Activated CD8-positive, alpha-beta memory T cell treated with anti-CD3 and anti-CD28 coated beads, Interleukin-2, amount 50 U/mL, for 1 hour (primary cell): Measurements from ENCODE around the gene KCNJ18.
"Not testable (repeated sequence)": the region's sequence is repeated elsewhere in the genome, so short reads cannot be mapped to it uniquely, and the experiment has no call there.

Source experiments
- DNase-seq: peaks from one replicate; pipeline ENCODE4 v3.0.0-alpha.2; 2020; ENCODE audit errors: extremely low read depth

Gene KCNJ18

DNA sequence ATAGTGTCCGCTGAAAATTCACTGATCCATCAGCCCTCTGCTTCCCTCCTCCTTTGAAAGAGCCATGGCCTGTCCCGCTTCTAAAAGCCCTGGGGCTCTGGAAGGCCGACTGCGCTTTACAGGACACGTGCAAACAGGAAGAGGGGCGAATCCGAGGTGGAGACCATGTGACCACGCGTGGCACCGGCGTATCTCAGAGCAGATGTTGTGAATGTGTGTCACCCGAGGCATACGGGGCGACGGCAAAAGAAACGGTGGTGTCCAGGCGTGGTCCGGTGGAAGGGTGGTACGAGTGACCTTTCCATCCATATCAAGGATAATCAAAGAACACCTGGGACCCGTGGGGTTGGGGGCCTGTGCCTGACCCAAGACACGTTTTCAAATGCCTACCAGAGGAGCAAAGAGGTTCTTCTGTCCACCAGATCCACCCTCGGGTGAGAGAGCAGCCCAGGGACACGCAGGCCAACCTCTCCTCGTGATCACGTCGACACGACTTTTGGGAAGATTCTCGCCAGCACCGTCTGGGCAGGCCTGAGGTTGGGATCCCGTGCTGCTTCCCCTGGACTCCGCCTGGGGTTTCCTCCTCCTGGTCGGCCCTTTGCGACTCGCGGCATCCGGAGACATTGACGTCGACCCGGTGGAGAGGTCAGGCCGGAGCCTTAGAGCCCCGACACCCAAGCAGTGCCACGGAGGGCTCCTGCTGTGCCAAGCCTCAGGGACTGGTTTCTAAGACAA, 7.1 kb upstream of the KCNJ18 start:
- DNase-seq, result not testable (repeated sequence)

GRCh38 chr17:21686165-21687015, 5.9 kb upstream of the KCNJ18 start:
- DNase-seq, result no peak

- no peak for DNase-seq
These were observed 5.0 kb upstream of the KCNJ18 start for GRCh38 chr17:21687136-21687953.

DNA sequence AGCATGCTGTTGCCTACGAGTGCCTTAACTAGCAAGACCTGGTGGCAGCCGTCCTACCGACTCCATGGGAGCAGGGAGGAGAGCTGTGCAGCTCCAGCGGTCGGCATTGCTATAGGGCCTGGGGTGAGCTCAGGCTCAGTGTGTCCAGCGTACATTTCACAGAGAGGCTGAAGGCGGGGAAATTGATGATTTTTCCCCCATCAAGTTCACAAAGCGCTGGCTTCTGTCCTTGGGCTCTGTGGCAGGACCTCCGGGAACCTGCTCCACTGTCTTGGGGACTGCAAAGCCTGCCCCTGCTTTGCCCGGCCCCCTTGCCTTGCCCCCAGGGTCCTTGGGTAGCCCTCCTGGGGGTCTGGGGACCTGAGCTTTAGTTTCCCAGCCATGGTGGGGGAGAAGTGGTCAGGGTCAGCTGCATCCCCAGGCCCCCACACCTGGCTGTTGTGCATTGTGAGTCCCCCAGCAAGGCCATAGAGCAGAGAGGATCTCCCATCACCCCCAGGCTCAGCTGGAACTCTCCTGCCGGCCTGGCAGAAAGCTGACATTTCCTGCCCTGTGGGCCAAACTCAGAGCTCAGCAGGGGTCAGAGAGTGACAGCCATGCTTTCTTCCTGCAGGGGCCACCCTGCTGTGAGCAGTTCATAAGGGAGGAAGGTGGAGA, 3.9 kb upstream of the KCNJ18 start:
- DNase-seq, result no peak

DNA sequence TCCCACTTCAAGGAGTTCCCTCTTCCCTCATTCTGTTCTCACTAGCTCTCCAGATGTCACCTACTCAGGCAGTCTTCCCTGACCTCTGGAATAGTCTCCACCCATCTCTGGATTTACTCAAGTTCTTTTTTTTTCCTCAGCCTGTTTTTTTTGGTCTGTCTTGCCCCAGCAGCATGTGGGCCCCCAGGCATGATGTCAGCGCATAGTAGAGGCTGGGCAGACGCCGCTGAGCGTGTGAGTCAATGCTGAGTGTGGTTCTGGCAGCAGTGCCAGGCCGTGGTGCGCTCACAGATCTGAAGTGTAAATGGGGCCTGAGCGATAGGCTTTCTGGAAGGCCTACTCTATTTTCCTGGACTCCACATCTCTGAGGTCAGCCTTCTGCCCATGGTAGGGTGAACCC, 2.7 kb upstream of the KCNJ18 start:
- no peak for DNase-seq

GRCh38 chr17:21690811-21691210, 1.5 kb upstream of the KCNJ18 start:
- not testable (repeated sequence) for DNase-seq

DNA sequence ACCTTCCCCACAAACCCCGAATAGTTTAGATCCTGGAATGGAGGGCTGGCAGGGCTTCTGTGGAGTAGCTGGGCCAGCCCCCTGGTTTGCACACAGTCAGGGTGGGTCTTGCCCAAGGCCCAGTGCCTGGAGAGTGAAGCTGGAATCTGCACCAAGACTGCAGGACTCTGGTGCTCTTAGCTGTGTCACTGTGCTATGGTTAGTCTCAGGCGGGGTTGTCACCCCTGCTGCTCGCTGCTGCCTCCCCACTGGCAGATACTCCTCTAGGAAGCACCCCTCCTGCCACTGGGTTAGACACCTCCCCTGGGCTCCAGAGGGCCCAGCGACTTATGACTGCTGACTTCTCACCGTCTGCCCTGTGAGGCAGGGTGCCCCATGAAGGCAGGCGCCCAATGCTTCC, 842 bp upstream of the KCNJ18 start:
- not testable (repeated sequence) for DNase-seq

DNA sequence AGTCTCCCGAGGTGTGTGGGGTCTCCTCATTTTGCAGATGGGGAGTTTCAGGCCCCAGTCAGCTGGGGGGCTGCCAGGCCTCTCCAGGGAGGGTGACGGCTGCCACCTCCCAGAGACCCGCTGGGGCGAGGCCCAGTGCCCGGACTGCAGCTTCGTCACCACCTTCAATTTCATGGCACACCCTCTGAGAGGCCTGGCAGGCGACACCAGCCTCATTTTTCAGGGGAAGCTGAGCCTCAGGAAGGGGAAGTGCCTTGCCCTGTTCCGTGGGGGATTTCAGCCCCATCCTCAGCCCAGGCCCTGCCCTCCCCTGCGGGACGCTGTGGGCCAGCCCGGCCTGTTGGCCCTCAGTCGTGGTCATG, 362 bp downstream of the KCNJ18 start:
- DNase-seq, result not testable (repeated sequence)

- not testable (repeated sequence) for DNase-seq
These were observed 1.1 kb downstream of the KCNJ18 start for GRCh38 chr17:21693391-21693796.

DNA sequence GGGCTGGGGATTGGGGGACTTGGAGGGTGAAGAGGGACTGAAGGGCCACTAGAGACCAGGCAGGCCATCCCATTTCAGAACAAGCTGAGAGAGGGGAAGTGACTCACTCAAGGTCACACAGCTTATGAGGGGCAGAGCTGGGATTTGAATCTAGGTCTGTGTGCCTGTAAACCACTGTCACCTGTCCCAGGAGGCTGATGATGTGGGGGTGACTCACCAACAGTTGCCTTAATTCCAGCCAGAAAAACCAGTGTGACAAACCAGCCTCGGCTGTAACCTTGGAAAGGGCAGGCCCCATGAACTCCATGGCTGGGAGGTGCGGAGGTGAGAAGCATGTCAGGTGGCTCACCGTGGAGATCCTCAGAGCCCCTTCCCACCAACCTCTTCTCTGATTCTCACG, 1.6 kb downstream of the KCNJ18 start:
- DNase-seq, result not testable (repeated sequence)

DNA sequence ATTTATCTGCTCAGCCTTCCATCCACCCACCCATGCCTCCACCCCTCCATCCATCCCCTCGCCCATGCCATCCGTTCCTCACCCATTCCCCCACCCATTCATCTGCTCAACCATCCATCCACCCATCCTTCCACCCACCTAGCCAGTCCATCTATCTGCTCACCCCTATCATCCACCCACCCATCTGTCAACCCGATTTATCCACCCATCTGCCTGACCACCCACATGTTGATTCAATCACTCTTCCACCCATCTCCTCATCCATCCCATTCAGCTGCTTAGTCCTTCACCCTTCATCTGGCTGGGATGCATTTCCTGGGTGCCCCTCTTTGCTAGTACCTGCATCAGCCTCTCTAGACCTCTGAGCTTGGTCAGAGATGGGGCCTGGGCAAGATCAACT, 3.9 kb downstream of the KCNJ18 start:
- not testable (repeated sequence) for DNase-seq

DNA sequence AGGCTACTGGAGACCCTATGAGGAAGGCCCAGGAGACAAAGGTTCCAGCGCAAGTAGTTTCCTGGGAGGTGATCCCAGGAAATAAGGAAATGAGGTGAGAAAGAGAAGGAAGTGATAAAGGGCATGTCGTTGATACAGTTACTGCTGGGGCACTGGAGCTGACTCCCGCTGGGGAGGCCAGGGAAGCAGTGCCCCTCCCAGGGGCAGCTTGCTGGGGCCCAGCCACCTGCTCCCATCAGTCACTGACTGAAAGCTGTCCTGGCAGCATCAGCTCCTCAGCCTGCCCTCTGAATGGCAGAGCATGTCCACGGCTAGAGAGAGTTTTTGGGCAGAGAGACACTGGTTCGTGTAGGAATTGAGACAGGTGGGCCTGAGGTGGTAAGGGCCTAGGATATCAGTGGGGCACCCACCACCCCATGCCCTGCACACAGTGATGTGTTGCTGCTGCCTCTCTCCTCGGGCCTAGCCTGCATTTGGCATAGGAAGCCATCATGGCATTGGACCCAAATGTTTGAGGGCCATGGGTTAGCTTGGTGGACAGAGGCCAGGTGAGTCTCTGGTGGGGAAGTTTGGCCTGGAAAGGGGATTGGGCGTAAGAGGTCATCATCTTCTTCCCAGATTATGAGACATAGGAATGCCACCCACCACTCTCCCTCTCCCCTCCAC, 4.7 kb downstream of the KCNJ18 start:
- DNase-seq, result not testable (repeated sequence)

DNA sequence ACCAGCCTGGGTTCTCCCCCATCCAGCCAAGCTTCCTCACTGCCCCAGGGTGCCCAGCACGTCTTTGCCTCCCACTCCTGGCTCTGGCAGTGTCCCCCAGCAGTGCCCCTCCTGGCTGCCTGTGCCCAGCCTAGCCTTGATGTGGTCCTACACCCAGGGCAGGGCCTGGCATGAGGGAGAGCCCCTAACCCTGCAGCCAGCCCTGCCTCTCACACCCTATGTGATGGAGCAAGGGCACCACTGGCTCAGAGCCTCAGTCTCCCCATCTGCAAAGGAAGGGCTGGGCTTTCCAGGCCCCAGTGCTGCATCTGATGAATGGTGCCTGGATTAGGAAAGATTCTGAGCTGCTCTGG, 5.2 kb downstream of the KCNJ18 start:
- not testable (repeated sequence) for DNase-seq

- DNase-seq, result not testable (repeated sequence)
These were observed 6.2 kb downstream of the KCNJ18 start for GRCh38 chr17:21698437-21699075.

- not testable (repeated sequence) for DNase-seq
These were observed 6.8 kb downstream of the KCNJ18 start for GRCh38 chr17:21699124-21699523.

DNA sequence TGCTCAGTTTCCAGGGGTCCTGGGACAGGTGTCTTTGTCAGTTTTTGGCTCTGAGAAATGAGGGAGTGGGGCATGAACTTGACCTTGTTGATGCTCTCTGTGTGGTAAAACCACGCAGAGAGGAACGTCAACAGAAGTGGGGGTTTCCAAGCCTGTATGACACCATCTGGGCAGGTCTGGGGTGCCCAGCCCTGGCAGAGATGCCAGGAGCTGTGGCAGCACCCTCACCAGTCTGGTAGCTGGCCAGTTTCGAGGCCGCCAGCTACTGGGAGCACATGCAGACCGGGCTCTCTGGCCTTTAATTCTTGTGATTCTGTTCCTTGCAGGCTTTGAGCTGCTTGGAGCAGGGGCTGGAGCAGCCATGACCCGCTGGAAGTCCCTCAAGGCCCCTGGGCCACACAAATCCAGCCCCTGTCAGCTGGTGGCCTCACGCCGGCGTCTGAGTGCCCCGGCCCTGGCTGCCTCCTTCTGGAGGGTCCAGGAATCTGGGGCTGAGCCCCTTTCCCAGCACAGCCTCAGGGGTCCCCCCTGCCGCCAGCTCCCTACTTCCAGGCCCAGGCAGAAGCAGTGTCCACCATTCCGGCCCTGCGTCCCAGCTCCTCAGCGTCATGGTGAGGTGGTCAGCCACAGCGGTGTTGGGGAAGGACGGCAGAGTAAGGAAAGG, 7.4 kb downstream of the KCNJ18 start:
- not testable (repeated sequence) for DNase-seq

GRCh38 chr17:21701090-21701489, 8.8 kb downstream of the KCNJ18 start:
- DNase-seq, result not testable (repeated sequence)

GRCh38 chr17:21702029-21702428, 9.7 kb downstream of the KCNJ18 start:
- not testable (repeated sequence) for DNase-seq

DNA sequence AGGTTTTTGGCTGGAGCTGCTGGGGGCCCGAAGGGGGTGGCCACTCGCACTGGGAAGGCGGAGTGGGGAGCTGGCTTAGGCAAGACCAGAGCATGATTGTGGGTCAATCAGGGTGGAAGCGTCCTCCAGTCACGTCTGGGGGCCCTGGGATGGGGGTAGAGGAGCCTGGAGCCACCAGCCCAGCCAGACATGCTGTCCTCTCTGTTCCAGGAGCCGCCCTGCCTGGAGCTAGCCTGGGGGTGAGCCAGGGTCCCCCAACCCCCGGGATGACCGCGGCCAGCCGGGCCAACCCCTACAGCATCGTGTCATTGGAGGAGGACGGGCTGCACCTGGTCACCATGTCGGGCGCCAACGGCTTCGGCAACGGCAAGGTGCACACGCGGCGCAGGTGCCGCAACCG, 10.2 kb downstream of the KCNJ18 start:
- not testable (repeated sequence) for DNase-seq
